Endothelial cell of umbilical vein (primary cell): ENCODE measurements around the gene KIAA1217. TPM values are rescaled to one million over a fixed set of nuclear protein-coding genes. Genes with fewer than 3 reads are reported as not detected.

Source experiments
- BruUV-seq: library from RNA; stranded (reverse); fragments of 400-500 nt; replicated peaks from 2 replicates; lab custom pipeline; 2021; lab: Mats Ljungman, UMichigan
- CTCF ChIA-PET: fragments of 300-600, 350-600 bp; sonication (Branson Sonifier 250); formaldehyde crosslinking; loops from one replicate; lab custom pipeline; 2021; ENCODE audit warnings: antibody characterized with exemption, inconsistent platforms; lab: Charles Lee
- POLR2A ChIA-PET: fragments of 300-600, 350-600 bp; sonication (Branson Sonifier 250); formaldehyde crosslinking; loops from one replicate; lab custom pipeline; 2021; ENCODE audit warnings: antibody characterized with exemption, inconsistent platforms; lab: Charles Lee
- DNase-seq: peaks from one replicate; pipeline ENCODE4 v3.0.0-alpha.2; 2011; ENCODE audit warnings: low read depth, low spot score
- FAIRE-seq: peaks from 2 replicates; lab custom pipeline; 2011; peaks lifted over from hg19 to GRCh38; lab: Jason Lieb, UNC
- H2AFZ ChIP-seq: 2 replicates; pipeline ENCODE4 v1.6.0; 2012; ENCODE audit warnings: low read depth, low read length, control low read depth, inconsistent platforms
- H3K27ac ChIP-seq: 2 replicates; pipeline ENCODE4 v1.5.1; 2011; ENCODE audit warnings: low read depth, mild to moderate bottlenecking, control low read depth, low read length, moderate library complexity; ENCODE audit not compliant: insufficient read depth
- H3K27me3 ChIP-seq, 2 experiments: 2 replicates each; pipeline versions ENCODE4 v1.6.0 to v1.6.1; 2011; ENCODE audit warnings: low read length in 2 of 2, mixed read lengths in 1 of 2; ENCODE audit not compliant: control insufficient read depth in 2 of 2, insufficient read depth in 2 of 2
- H3K36me3 ChIP-seq, 2 experiments: 2 replicates in 1 of 2; 3 replicates in 1 of 2; pipeline ENCODE4 v1.5.1; 2011; ENCODE audit warnings: low read length in 2 of 2, mild to moderate bottlenecking in 1 of 2, moderate library complexity in 1 of 2; ENCODE audit not compliant: control insufficient read depth in 2 of 2, insufficient read depth in 2 of 2; ENCODE audit errors: extremely low read depth in 1 of 2
- H3K4me1 ChIP-seq: 3 replicates; pipeline ENCODE4 v1.5.1; 2011; ENCODE audit warnings: mild to moderate bottlenecking, low read length; ENCODE audit not compliant: control insufficient read depth, insufficient read depth; ENCODE audit errors: extremely low read depth
- H3K4me2 ChIP-seq: 2 replicates; pipeline ENCODE4 v1.6.1; 2011; ENCODE audit warnings: low read length, control low read depth, mixed read lengths; ENCODE audit not compliant: insufficient read depth
- H3K4me3 ChIP-seq, 3 experiments: fragments of 200-600 bp in 1 of 3; sonication (generic), shearing (Covaris generic) in 1 of 3; replicated peaks in 1 of 3; 2 replicates each; pipeline ENCODE4 v1.5.1; 2011 to 2016; ENCODE audit warnings: control low read depth in 3 of 3, low read length in 3 of 3, mild to moderate bottlenecking in 2 of 3, inconsistent platforms in 1 of 3, low read depth in 1 of 3, moderate library complexity in 1 of 3; ENCODE audit not compliant: insufficient read depth in 1 of 3
- H3K79me2 ChIP-seq: 2 replicates; pipeline ENCODE4 v1.6.0; 2012; ENCODE audit warnings: low read length, inconsistent platforms; ENCODE audit not compliant: control insufficient read depth, insufficient read depth
- H3K9ac ChIP-seq: replicated peaks from 2 replicates; pipeline ENCODE3; 2011; ENCODE audit warnings: low read length, control low read depth; ENCODE audit not compliant: insufficient read depth; ENCODE audit errors: extremely low read depth
- H3K9me1 ChIP-seq: replicated peaks from 3 replicates; pipeline ENCODE4 v1.6.0; 2011; ENCODE audit warnings: mild to moderate bottlenecking, low read length; ENCODE audit not compliant: control insufficient read depth, insufficient read depth; ENCODE audit errors: extremely low read depth
- H3K9me3 ChIP-seq: replicated peaks from 2 replicates; pipeline ENCODE4 v1.5.1; 2012; ENCODE audit warnings: low read length, inconsistent platforms; ENCODE audit not compliant: control insufficient read depth, insufficient read depth
- H4K20me1 ChIP-seq: replicated peaks from 2 replicates; pipeline ENCODE3; 2011; ENCODE audit warnings: mild to moderate bottlenecking, low read length; ENCODE audit not compliant: control insufficient read depth, insufficient read depth; ENCODE audit errors: extremely low read depth
- FOS ChIP-seq: IDR thresholded peaks from 2 replicates; pipeline ENCODE4 v1.6.1; 2011; ENCODE audit warnings: mild to moderate bottlenecking, low read length, moderate library complexity, borderline replicate concordance; ENCODE audit not compliant: insufficient read depth
- GATA2 ChIP-seq: IDR thresholded peaks from 2 replicates; pipeline ENCODE4 v1.7.0; 2011; ENCODE audit warnings: low read depth, mild to moderate bottlenecking, moderate library complexity, mixed read lengths, low read length; ENCODE audit not compliant: insufficient read length, insufficient read depth
- MYC ChIP-seq: IDR thresholded peaks from one replicate; pipeline ENCODE4 v1.6.1; 2011; ENCODE audit warnings: mild to moderate bottlenecking, low read depth, low read length
- POLR2AphosphoS5 ChIP-seq: IDR thresholded peaks from 2 replicates; pipeline ENCODE4 v1.6.1; 2012; ENCODE audit warnings: low read depth, mild to moderate bottlenecking, control low read depth, low read length, moderate library complexity; ENCODE audit not compliant: insufficient read depth
- dilution Hi-C: fragments of 300-500 bp; cut with MboI; formaldehyde crosslinking; loops from one replicate; pipeline ENCODE4 v1.15.0; 2019; ENCODE audit warnings: low sequenced_read_pairs; ENCODE audit not compliant: extremely low pct_ligation_motif_present
- intact Hi-C: fragments of 100-400 bp; cut with micrococcal nuclease; formaldehyde crosslinking; loops from one replicate; pipeline ENCODE4 v1.10.0; 2022
- polyA plus RNA-seq, 4 experiments: library from polyadenylated mRNA; depleted of rRNA in 3 of 4; stranded (reverse) in 3 of 4; unstranded in 1 of 4; fragments of >200 nt; gene quantifications; 2 replicates each; pipeline versions ENCODE4 v1.2.1 to v1.2.3, GENCODE V29; 2011 to 2012; ENCODE audit warnings: missing spikeins in 1 of 4
- total RNA-seq: library from RNA; stranded (reverse); gene quantifications from 2 replicates; pipeline ENCODE4 v1.2.3, GENCODE V29; 2021

Gene KIAA1217
- total and polyA plus RNA-seq, 2 donors (not counting 3 experiments of a cell fraction or from before 2014, with no cell fraction given), result 0.83 to 10.3 TPM

DNA sequence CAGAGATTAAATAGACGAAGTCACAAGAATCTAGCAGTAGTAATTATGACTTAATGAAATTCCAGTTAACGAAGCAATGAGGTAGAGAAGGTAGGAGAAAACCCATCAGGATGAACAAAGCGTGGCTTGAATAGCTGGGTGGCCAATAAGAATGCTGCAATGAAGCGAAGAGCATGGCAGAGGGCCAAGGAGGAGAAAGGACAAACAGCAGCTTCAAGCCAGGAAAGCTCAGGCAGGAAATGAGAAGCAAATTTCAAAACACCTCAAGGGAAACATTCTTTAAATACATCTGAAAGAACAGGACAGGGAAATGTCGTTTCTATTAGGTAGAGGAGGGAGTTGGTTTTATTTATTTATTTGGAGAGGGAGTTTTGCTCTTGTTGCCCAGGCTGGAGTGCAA is 122.5 kb downstream of the KIAA1217 start:
- dilution Hi-C loops, result no loop called here
- Histone ChIP-seq H3K4me3 (no peak overlapping the region), H3K9ac (no peak overlapping the region), H3K27me3 (no peaks in the 10 kb centered on the region), H3K9me1 (no peaks in the 10 kb centered on the region), H3K9me3 (no peaks in the 10 kb centered on the region), H4K20me1 (no peaks in the 10 kb centered on the region), H2AFZ (no peak overlapping the region), H3K79me2 (no peaks in the 10 kb centered on the region), H3K4me1 (no peaks in the 10 kb centered on the region), H3K27ac (no peak overlapping the region), H3K36me3 (no peaks in the 10 kb centered on the region), H3K4me2 (no peak overlapping the region)
- BruUV-seq, result no TSS peak
- ChIA-PET POLR2A (no interaction called here), CTCF (no interaction called here)
- FAIRE-seq (no peak), DNase-seq (no peak)
- intact Hi-C loops, result no loop called here
- TF ChIP-seq MYC, result no peak
- TF ChIP-seq GATA2, result no peak
- TF ChIP-seq FOS, result no peak

DNA sequence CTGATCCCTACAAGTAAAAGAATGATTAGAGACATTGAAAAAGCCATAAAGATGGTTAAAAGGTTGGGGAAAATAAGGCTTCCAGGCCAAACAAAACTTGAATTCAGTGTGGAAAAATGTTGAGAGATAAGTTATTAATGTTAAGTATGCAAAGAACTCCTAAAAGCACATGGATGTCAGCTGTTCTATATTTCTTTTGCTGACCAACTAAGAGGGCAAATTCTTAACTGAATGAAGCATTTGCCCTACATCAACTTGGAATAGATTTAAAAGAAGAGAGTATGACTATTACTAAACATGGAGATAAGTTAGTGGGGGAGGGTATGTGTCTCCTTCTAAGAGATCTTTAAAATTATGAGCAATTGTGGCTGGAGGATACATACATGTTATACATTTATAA is 124.8 kb downstream of the KIAA1217 start:
- no peak for DNase-seq
- H3K4me1 ChIP-seq, result no peaks in the 10 kb centered on the region
- H3K4me2 ChIP-seq, result no peak overlapping the region
- dilution Hi-C loops, result no loop called here
- intact Hi-C loops, result no loop called here
- no peaks in the 10 kb centered on the region for H3K9me1 ChIP-seq
- H3K27me3 ChIP-seq, result no peaks in the 10 kb centered on the region
- POLR2A ChIA-PET, result no interaction called here
- no peaks in the 10 kb centered on the region for H4K20me1 ChIP-seq
- CTCF ChIA-PET, result no interaction called here
- no peaks in the 10 kb centered on the region for H3K36me3 ChIP-seq
- no peak overlapping the region for H3K4me3 ChIP-seq
- no peak for TF ChIP-seq POLR2AphosphoS5
- FAIRE-seq, result no peak
- no peak overlapping the region for H2AFZ ChIP-seq
- H3K27ac ChIP-seq, result no peak overlapping the region
- H3K79me2 ChIP-seq, result no peaks in the 10 kb centered on the region
- no peak overlapping the region for H3K9ac ChIP-seq
- no peaks in the 10 kb centered on the region for H3K9me3 ChIP-seq
- no TSS peak for BruUV-seq
